ENCODE results near the gene EID2B. TPM values are rescaled to one million over a fixed set of nuclear protein-coding genes. Genes with fewer than 3 reads are reported as not detected.

Gene EID2B
- total RNA-seq, 1 experiment from 2014 or later, result 2.3 TPM

- CTCF ChIA-PET, result interaction anchor here (0.8 to 2.5 kb wide), 2 partner anchors 91 to 93 kb away, joined by 5 to 8 read pairs; no protein-coding TSS in a partner anchor
- no TSS peak for BruUV-seq (replicated peaks)
- no peaks in the 10 kb centered on the region; the same call in 1 of the 2 replicates for H3F3A ChIP-seq (ENCODE audit: insufficient read depth, low read depth)
- no peak for TF ChIP-seq CTCF (conservative IDR thresholded peaks at IDR 0.05)
- no peak for TF ChIP-seq EZH2 (IDR thresholded peaks at IDR 0.05; ENCODE audit: low read depth)
- peak overlapping the region; percentile 98 for H2AFZ ChIP-seq
- POLR2A ChIA-PET (ENCODE audit: unreplicated experiment), result interaction anchor here (0.7 kb wide), 1 partner anchor 102 kb away, joined by 6 read pairs; no protein-coding TSS in a partner anchor
- H3K27me3 ChIP-seq (ENCODE audit: insufficient read depth, low read depth), result no peaks in the 10 kb centered on the region
- DNase-seq, result no peak
- peak overlapping the region; percentile 91 for H3K4me3 ChIP-seq
- H3K9me3 ChIP-seq (ENCODE audit: insufficient read depth, low read depth), result no peaks in the 10 kb centered on the region
- H3K79me2 ChIP-seq (ENCODE audit: low read depth), result no peaks in the 10 kb centered on the region
- peak overlapping the region; percentile 100 for H3K4me2 ChIP-seq
- H3K36me3 ChIP-seq (ENCODE audit: low read depth), result no peaks in the 10 kb centered on the region
- no peaks in the 10 kb centered on the region for H3K9me2 ChIP-seq (ENCODE audit: insufficient read depth)
- no peak overlapping the region for H3K27ac ChIP-seq
- H4K20me1 ChIP-seq (ENCODE audit: insufficient read depth), result 0 out of 2 replicates have a peak, but pooled peaks cover 2% of the 10 kb centered on the region
- intact Hi-C loops (cut with micrococcal nuclease; ENCODE audit: unreplicated experiment), result loop anchor here (1.0 to 2.0 kb wide), 5 partner anchors 33 to 135 kb away; partner anchors contain the start of genes DLL3, PLEKHG2 and SUPT5H
- peaks cover 10% of the 10 kb centered on the region; the same call in 1 of the 2 replicates for H3K4me1 ChIP-seq (replicated peaks; ENCODE audit: insufficient read depth)
Observed at GRCh38 chr19:39531834-39532232, 819 bp downstream of the EID2B start.

GRCh38 chr19:39525205-39525604 is 7.4 kb downstream of the EID2B start:
- DNase-seq, result no peak
- Histone ChIP-seq H3F3A (ENCODE audit: insufficient read depth, low read depth) (no peaks in the 10 kb centered on the region), H3K4me1 (replicated peaks; ENCODE audit: insufficient read depth) (no peaks in the 10 kb centered on the region), H3K36me3 (ENCODE audit: low read depth) (no peaks in the 10 kb centered on the region), H3K27me3 (ENCODE audit: insufficient read depth, low read depth) (no peaks in the 10 kb centered on the region), H3K27ac (no peak overlapping the region), H3K9me2 (ENCODE audit: insufficient read depth) (no peaks in the 10 kb centered on the region), H3K9me3 (ENCODE audit: insufficient read depth, low read depth) (no peaks in the 10 kb centered on the region), H4K20me1 (ENCODE audit: insufficient read depth) (no peaks in the 10 kb centered on the region), H3K4me3 (no peak overlapping the region), H3K4me2 (no peak overlapping the region), H3K79me2 (ENCODE audit: low read depth) (no peaks in the 10 kb centered on the region), H2AFZ (no peak overlapping the region)
- no TSS peak for BruUV-seq (replicated peaks)
- POLR2A ChIA-PET (ENCODE audit: unreplicated experiment), result no interaction called here
- CTCF ChIA-PET, result interaction anchor here (0.5 kb wide), 1 partner anchor 251 kb away, joined by 5 read pairs; no protein-coding TSS in a partner anchor
- TF ChIP-seq EZH2 (IDR thresholded peaks at IDR 0.05; ENCODE audit: low read depth) (no peak), CTCF (conservative IDR thresholded peaks at IDR 0.05) (no peak)
- intact Hi-C loops (cut with micrococcal nuclease; ENCODE audit: unreplicated experiment), result no loop called here

DNA sequence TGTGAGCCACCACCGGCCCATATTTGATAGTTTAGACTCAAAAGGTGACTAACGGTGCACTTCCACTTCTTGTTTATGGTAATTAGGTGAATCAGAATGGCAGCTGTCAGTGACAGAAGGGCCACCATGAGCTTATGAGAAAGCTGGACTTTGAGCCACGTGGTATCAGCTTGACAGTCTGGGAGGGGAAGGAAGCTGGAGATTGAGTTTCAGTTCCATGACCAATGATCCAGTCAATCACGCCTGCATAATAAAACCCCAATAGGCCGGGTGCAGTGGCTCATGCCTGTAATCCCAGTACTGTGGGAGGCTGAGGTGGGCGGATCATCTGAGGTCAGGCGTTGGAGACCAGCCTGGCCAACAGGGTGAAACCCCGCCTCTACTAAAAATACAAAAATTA is 8.2 kb downstream of the EID2B start:
- no peaks in the 10 kb centered on the region for H3K4me1 ChIP-seq (replicated peaks; ENCODE audit: insufficient read depth)

More for the DNA sequence above, 8.2 kb downstream of the EID2B start:
- ChIA-PET POLR2A (ENCODE audit: unreplicated experiment) (interaction anchor here (0.7 kb wide), 1 partner anchor 41 kb away, joined by 3 read pairs; no protein-coding TSS in a partner anchor), CTCF (interaction anchor here (0.7 kb wide), 1 partner anchor 15 kb away, joined by 5 read pairs; no protein-coding TSS in a partner anchor)
- Histone ChIP-seq H3K4me3 (no peak overlapping the region), H3K9me2 (ENCODE audit: insufficient read depth) (no peaks in the 10 kb centered on the region), H3F3A (ENCODE audit: insufficient read depth, low read depth) (no peaks in the 10 kb centered on the region), H3K27ac (no peak overlapping the region), H3K27me3 (ENCODE audit: insufficient read depth, low read depth) (no peaks in the 10 kb centered on the region), H3K9me3 (ENCODE audit: insufficient read depth, low read depth) (no peaks in the 10 kb centered on the region), H4K20me1 (ENCODE audit: insufficient read depth) (no peaks in the 10 kb centered on the region), H2AFZ (no peak overlapping the region), H3K79me2 (ENCODE audit: low read depth) (no peaks in the 10 kb centered on the region), H3K4me2 (no peak overlapping the region), H3K36me3 (ENCODE audit: low read depth) (no peaks in the 10 kb centered on the region)
- DNase-seq, result no peak
- no TSS peak for BruUV-seq (replicated peaks)
- intact Hi-C loops (cut with micrococcal nuclease; ENCODE audit: unreplicated experiment), result no loop called here
- TF ChIP-seq EZH2 (IDR thresholded peaks at IDR 0.05; ENCODE audit: low read depth) (no peak), CTCF (conservative IDR thresholded peaks at IDR 0.05) (no peak)
